Fibroblast of lung (primary cell): ENCODE data around the gene TGFB2.

ENCODE experiments used
- CTCF ChIP-seq, 2 donors: IDR thresholded peaks in 1 of 2; conservative IDR thresholded peaks in 1 of 2; 1 replicate in 1 of 2; 2 replicates in 1 of 2; pipeline ENCODE4 v1.5.1; 2011 to 2012; ENCODE audit warnings: low read length in 2 of 2, control low read depth in 1 of 2, inconsistent platforms in 1 of 2, low read depth in 1 of 2, mild to moderate bottlenecking in 1 of 2
- EZH2 ChIP-seq: IDR thresholded peaks from 2 replicates; pipeline ENCODE4 v1.5.1; 2012; ENCODE audit warnings: low read length, control low read depth, mild to moderate bottlenecking; ENCODE audit errors: missing control alignments

- no peak for TF ChIP-seq CTCF (conservative IDR thresholded peaks at IDR 0.05 in 1 of 2, IDR thresholded peaks at IDR 0.05 in 1 of 2; ENCODE audit: low read depth in 1 of 2, low read length in 2 of 2)
- no peak for TF ChIP-seq EZH2
Observed at GRCh38 chr1:218475699-218476098, 130.6 kb downstream of the TGFB2 start.
